GM12892 (cell line): ENCODE measurements around the gene TPRG1.

Source experiments
- POLR2AphosphoS5 ChIP-seq: IDR thresholded peaks from 2 replicates; pipeline ENCODE4 v1.6.1; 2011; ENCODE audit warnings: low read depth, low read length, control low read depth
- TAF1 ChIP-seq: IDR thresholded peaks from 2 replicates; pipeline ENCODE4 v1.6.1; 2011; ENCODE audit warnings: low read depth, mild to moderate bottlenecking, control low read depth, low read length, borderline replicate concordance

DNA sequence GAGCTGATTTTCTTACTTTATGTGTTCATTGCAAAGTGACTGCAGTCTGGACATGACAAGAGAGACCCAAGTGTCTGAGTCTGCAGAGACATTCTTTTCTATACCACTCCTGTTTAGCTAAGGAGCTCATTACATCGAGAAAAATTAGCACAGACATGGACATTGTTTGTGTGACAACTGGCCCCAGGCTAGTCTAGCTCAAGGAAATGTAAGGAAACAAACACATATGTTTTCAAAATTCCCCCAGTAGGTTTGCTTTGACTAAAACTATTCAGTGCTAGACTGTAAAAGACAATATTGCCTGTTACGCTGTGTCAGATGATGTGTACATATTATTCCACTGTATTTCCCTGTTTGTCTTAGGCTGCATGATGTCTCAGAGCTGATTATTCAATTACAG lies 40.9 kb downstream of the TPRG1 start:
- no peak for TF ChIP-seq POLR2AphosphoS5
- no peak for TF ChIP-seq TAF1
